SK-N-MC (cell line): ENCODE results near the gene KIF24.

Source experiments
- EZH2 ChIP-seq: fragments of 200-600 bp; sonication (generic); IDR thresholded peaks from one replicate; pipeline ENCODE4 v1.6.1; 2017; ENCODE audit warnings: antibody characterized with exemption
- FOXP2 ChIP-seq: optimal IDR thresholded peaks from 2 replicates; pipeline ENCODE3; 2011; ENCODE audit warnings: mild to moderate bottlenecking, moderate library complexity; ENCODE audit not compliant: insufficient read depth; ENCODE audit errors: extremely low read length, control extremely low read depth
- POLR2AphosphoS5 ChIP-seq: IDR thresholded peaks from 2 replicates; pipeline ENCODE4 v1.6.1; 2012; ENCODE audit warnings: mild to moderate bottlenecking, low read depth, low read length, borderline replicate concordance

DNA sequence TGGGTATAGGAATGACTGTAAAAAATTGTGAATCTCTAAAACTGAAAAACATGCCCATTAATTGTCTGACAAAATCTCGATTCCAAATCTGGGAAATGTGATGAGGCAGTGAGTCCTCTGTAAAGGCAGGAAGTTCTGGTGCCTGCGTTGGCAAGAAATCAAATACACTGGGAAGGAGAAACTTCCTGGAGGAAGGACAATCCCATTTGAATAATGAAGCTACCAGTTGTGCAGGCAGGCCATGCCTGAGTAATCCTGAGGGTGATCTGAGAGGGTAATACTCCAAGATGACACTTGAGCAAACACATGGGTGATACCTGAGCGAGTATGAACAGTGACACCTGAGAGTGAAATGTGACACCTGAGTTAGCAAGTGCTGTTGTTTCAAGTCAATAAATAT is 49.7 kb downstream of the KIF24 start:
- TF ChIP-seq POLR2AphosphoS5 (no peak), EZH2 (no peak), FOXP2 (no peak)
